Fibroblast of skin of right biceps (primary cell): ENCODE results near the gene UBL3.

Source experiments
- DNase-seq: peaks from one replicate; pipeline ENCODE4 v3.0.0-alpha.2; 2013

Gene UBL3

DNA sequence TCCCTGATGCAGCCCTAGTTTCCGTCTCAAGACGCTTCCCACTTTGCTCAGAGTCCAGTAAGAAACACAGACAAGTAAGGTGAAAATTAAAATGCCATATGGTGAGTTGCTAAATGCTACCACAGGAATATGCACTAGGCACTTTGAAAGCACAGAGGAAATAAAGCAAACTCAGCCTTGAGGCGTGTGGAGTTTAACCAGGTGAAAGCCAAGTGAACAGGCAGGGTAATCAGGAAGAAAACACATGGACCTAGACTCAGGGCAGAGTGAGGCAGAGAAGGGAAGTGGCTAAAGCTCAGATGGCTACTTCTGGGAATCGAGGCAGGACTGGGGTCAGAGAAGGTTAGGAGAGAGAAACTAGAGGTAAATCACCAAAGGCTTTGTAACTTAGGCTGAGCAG lies 5.4 kb upstream of the UBL3 start:
- no peak for DNase-seq

DNA sequence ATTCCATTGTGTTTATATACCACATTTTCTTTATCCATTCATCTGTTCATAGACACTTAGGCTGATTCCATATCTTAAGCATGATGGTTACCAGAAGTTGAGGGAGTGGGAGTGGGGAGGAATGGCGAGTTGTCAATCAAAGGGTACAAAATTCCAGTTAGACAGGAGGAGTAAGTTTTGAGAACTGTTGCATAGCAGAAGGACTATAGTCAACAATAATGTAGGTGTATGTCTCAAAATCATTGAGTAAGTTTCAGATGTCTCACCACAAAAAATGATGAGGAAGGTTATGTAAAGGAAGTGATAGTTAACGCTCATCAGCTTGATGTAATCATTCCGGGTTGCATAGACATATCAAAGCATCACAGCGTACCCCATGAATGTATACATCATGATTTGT lies 4.6 kb upstream of the UBL3 start:
- DNase-seq = no peak

DNA sequence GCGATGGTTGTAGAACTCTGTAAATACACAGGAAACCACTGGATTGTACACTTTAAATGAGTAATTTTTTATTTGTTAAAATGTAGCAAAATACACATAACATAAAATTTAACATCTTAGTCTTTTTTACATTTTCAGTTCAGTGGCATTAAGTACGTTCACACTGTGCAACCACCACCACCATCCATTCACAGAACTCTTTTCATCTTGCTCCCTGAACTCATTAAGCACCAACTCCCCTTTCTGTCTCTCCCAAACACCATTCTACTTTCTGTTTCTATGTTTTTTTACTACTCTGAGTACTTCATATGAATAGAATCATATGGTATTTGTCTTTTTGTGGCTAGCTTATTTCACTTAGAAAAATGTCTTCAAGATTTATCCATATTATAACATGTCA lies 2.7 kb upstream of the UBL3 start:
- DNase-seq = no peak

DNA sequence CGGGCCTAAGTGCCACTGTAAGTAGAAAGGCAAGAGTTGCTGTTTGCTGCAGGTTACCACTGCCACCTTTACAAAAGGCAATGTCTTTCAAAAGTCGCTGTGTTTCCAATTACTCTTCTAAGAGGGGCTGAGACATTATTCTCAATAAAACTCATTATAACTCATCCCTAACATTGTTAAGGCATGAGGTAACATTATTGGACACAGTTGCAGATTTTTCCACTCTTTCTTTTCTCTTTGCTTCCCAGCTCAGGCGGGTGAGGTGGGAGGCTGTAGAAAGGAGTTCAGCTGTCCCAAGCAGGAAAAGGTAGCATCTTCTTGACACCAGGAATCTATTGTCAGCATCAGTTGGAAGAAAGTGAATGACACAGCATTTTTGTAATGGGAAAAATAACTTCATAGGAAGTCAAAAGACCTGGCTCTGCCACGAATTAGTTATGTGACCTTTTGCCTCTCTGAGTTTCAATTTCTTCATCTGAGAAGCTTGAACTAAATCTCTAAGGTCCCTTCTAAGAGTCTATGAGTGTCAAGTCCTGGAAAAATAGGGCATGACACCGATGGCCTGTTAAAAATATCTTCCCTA lies 2.1 kb upstream of the UBL3 start:
- DNase-seq = peak; percentile 63

DNA sequence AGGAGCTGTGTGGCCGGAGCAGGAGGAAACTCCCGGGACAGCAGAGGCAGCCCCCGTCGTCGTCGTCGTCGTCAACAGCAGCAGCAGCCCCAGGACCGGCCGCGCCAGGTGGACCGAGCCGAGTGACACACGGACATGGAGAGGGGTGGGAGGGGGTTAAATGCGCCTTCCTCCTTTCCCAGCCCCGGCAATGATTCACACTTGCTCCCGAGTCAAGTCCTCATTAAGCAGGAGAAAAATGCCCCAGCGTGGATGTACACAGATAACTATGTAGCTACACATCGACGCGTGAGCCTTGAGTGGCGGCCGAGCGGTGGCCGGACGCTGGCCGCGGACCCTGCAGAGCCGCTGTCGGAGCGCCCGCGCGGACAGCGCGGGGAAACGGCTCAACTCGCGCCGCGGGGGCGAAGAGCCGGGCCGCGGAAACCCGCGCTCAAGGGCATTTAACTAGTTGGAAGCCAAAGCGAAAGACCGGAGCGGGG lies 645 bp downstream of the UBL3 start:
- DNase-seq = peak; percentile 82

DNA sequence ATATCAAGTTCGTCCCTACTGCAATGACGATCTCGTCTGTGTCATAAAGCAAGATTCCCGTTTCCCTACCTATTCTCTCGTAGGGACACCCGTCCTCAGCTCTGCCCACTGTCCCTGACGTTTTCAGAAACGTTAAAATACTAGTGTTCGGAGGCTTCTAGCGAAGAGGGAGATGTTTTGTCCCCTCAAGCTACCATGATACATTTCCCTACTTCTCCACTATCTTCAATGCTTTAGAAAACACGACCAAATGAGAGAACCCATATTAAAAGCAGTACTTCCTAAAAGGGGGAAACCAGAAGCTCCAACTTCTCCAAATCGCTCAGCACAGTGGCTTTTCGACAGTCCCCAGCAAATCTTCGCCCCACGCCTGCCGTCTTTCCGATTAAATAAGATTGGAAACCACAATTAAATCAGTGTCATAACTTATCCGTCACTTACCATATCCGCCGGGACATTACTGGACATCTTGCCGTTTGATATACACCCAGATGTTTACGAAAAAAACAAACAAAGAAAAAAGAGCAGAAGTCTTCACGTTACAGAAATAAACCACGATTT lies 1.3 kb downstream of the UBL3 start:
- peak; percentile 35 for DNase-seq

DNA sequence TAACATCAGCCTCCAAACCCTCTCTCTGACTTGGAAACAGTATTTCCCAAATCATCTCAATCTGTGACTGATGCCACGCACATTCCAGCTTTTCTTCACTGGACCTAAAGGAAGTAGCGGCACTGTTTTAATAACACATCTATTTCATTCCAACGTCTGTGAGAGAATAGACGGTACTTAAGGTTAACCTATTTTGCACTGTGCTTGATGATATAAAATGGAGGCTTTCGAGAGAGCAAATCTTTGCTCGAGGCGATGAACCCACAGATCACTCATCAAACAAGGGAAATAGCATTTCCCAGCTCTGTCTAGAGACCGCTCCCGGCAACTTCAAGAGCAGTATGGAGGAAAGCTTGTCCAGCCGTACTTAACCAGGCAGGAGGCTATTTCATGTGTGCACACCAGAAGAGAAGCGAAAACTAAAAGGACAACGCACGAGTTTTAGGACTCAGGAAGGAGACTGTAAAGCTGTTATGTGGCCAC lies 2.9 kb downstream of the UBL3 start:
- peak; percentile 58 for DNase-seq

DNA sequence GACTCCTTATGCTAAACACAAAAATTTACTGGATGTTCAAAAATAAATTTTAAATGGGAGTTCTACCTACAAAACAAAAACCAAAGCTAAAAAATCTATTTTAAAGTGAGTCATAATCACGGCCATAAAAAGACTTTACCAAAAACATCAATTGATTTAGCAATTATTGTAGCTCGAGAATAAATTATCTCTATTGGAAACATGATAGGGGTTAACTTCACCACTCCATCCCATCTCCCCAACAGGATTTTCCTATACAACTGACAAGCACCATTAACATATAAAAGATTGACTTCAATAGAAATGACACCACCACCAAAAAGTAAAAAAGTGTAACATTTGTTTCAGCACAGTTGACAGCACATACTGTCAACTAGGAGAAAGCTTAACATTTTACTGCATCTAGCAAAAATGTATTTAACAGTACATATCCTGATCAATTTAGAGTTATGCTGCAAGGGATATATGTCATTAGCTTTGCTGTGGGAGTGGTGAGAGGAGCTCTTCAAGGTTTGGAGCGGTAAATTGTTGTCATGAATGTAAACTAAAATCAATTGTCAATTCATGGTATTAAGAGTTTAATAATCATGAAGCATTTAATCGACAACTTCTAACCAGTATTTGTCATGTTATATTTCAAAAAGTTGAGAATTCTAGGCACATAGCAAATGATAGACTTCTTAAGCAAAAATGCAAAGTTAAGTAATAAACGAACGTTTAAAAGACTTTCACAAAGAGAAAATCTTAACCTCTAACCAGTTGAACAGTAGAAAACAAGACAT lies 3.8 kb downstream of the UBL3 start:
- no peak for DNase-seq

DNA sequence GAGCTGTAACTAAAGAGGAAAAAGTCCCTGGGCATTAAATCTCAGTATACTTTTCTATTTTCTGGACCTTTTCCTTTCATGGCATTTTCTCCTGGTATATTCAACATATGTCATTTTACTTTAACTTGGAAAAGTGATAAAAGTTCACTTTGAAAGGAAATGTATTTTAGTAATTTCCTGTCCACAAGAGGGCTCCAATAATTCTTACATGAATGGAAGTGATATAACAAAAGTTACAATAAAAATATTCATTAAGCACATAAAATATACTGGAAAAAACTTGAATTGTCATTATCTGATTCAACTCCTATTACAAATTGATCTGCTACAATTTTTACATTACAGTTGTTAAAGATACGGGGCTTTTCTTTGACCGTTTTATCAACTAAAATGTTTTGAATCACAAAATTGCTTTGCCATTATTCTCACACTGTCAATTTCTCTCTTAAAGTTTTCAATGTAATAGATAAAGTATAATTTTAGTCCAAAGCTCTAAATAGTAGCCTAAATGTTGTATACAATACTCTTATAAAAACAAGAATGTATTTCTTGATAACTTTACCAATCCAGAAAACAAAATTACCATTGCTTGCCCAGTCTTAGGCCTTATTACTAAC lies 4.9 kb downstream of the UBL3 start:
- peak; percentile 34 for DNase-seq

DNA sequence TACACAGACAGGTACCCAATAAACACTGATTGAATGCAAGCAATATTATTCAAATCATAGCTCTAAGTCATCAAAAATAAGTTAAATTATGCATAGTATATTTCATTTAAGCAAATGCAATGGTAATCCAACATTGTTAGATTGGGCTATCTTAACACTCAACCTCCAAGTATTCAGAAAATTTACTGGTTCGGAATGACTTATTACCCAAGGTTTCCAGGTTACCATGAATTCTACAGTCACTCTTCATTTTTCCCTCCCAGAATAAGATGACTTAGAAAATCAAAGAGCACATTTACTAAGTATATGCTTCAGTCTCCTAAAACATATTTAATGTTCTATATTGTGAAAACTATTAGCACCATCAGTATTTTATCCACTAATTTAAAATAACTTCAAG lies 6.0 kb downstream of the UBL3 start:
- peak; percentile 62 for DNase-seq

DNA sequence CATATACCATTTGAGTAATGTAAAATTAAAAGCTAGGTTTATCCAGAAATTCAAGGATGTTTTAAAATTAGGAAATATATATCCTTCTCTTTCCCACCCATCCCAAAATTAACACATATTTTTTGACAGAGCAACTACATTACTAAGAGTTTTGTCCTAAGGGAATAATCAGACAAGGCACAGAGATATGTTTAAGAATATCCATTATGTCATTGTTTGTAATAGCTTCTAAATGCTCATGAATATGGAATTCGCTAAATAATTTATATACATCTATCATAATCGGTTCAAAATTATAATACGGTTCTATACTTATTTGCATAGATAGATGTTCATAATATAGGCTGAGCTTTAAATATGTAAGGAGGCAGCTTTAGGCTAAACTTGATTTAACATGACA lies 9.8 kb downstream of the UBL3 start:
- no peak for DNase-seq

DNA sequence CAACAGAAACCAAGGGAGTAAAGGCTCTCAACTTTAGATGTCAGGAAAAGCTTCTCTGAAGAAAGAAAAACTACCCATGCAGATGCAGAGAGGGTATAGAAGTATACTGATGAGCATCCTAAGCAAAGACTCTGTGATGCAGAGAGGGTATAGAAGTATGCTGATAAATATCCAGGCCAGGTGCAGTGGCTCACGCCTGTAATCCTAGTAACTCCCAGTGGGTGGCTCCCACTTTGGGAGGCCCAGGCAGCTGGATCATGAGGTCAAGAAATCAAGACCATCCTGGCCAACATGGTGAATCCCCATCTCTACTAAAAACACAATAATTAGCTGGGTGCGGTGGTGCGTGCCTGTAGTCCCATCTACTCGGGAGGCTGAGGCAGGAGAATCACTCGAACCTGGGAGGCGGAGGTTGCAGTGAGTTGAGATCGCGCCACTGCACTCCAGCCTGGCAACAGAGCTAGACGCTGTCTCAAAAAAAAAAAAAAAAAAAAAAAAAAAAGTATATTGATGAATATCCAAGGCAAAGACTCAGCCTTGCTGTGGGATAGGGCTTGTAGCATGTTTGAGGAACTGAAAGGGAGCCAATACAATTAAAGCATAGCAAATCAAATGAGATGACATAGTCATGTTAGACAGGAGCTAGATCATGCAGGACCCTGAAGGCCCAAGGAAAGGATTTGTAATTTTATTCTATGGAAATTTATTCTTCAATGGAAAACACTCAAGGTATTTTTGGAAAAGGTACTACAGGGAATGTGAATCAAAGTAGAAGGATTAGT lies 14.9 kb downstream of the UBL3 start:
- no peak for DNase-seq

DNA sequence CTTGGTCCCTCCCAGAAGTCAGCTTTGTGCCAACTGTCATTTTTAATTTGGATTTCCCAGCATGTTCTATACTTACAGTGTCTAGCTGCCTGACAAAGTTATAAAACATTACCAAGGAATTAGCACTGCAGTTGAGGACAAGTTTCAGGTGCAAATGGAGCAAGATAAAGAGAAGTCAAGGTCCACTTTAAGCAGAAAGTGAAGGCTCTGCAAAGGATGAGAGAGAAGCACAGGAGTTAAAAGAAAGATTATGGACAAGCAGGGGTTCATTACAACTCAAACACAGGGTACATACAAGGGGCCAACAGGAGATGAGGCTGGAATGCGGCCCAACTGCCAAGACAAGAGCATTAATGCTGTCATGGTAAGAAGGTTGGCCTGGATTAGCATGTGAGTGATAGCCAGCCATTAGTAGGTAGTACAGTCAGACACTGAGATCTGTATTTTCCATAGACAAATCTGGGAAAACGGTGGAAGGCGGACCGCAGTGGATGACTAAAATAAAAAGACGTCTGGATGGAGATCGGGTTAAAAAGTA lies 17.6 kb downstream of the UBL3 start:
- no peak for DNase-seq

DNA sequence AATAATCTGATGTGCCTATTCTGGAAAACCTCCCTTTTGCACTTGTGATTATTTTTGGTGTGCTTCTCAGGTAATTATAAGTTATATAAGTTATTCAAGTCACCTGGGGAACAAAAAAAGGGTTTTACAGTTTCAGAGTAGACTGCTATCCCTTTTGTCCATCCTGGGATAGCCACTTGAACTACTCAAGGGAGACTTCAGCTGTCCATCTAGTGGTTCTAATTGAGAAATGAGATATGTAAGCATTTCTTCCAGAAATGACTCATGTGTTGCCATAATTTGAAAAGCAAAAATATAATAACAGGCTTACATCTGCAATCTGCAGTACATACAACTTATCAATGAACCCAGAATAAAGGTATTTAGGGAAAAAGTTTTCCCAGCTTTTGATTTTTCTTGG lies 20.4 kb downstream of the UBL3 start:
- no peak for DNase-seq

DNA sequence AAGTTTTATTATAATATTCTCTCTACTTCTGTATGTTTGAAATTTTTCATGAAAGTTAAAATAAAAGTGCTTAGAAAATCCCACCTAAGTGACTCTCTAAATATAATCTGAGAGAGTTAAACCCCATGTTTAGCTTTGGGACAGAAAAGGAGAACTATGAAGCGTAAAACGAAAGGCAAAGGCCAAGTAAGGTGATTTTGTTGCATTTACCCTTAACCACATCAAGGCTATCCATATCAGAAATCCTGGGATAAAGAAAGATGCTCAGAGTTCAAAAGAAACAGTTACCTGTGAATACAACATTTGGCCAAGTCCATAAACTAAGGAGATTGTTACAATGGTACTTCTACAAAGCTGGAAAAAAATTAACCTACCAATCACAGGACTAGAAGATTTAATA lies 31.3 kb downstream of the UBL3 start:
- DNase-seq = no peak

DNA sequence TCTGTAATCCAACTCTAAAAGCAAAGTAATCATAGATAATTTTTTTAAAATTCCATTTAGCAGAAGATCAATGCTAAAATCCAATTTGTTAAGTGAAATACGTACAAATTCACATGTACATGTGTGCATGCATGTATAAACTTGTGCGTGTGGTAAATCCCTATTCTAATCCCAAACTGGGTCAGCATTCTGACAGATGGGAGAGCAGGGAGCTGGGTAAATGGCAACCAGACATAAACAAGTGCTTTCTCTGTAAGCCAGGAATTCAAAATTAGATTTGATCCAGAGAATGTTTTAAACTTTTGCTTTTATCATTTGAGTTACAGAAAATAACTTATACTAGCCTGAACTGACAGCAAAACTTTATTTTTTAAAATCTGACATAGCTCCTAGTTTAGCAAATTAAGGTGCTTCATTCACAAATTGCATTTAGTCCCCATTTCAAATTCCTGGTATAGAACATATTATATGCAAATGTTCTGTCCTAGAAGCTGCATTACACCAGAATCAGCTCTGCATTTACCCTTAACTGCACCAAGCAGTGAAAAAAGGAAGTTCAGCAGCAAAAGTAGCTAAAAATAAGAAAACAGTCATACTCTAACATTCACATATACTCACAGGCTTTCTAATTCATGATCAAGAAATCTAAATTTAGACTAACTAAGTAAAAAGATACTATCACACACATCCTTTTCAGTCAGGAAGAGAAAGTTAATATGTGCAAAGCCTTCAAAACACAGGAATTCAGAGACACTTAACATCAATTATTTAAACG lies 32.6 kb downstream of the UBL3 start:
- peak; percentile 37 for DNase-seq

DNA sequence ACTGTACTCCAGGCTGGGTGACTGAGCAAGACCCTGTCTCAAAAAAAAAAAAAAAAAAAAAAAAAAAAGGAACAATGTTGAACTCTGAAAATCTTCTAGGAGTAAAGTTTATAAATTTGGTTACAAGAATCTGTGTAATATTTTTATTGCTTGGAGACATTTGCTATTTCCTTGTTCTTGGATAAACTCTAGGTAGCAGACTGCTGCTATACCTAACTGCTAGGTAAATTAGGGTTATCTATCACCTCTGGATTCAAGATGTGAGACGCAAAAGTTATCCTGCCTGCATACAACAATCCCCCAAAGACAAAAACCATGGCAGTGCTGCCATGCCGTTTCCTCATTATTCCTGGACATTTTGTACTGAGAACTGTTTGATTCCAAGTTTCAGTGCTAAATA lies 33.7 kb downstream of the UBL3 start:
- no peak for DNase-seq

DNA sequence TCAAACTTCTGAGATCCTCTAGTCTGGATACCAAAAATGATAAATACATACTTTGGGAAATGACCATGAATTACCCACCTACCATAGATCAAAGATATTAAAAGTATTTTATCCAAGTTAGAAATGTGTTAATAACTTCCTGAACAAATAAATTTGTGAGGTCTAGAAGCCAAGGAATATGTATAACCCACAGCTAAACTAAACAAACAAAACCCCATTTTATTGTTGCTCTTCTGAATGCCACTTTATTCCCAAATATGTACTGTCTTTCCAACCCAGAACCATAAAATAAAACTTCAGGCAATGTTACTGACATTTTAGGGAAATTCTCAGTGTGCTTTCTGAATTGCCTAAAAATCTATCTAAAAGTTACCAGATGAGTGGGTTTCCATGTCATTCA lies 35.1 kb downstream of the UBL3 start:
- DNase-seq = no peak

DNA sequence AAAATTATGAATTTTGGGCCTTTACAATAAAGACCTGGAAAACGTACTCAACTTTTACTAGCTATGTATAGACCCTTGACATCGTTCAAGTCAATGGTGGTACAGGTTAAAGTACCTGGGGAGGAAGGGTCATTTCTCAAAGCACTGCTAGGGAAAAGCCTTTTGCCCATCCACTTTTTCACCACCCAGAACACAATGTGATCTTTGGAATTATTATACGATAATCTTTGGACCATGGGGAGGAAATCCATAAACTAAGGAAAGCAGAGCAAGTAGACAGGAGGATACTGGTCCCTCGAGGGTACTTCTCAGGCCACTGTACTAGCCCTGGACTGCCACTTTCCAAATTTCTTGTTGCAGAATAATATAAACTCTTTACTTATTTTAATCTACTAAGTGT lies 39.5 kb downstream of the UBL3 start:
- DNase-seq = no peak

DNA sequence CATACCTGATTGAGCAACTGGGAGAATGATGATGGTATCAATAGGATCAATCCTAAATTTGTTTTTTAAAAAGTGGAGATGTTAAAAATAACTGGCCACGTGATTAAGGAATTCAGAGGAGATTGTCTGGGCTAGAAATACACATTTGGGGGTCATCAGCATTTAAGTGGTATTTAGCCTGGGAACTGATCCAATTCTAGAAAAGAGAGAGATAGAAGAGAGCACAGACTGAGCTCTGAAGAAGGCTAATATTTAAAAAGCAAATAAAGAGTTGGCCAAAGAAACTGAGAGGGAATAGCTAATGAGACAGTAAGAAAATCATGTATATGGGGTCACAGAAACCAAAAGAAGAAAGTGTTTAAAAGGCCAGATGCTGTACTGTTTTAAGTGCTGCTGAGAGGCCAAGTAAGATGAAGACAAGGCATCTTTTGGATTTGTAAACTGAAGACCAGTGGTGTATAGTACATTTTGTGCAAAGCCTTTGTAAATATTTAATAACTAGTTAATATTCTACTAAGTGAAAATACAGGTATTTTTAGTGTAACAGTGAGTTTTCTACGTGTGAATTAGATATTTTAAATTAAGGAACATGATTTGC lies 40.2 kb downstream of the UBL3 start:
- DNase-seq = peak; percentile 18

DNA sequence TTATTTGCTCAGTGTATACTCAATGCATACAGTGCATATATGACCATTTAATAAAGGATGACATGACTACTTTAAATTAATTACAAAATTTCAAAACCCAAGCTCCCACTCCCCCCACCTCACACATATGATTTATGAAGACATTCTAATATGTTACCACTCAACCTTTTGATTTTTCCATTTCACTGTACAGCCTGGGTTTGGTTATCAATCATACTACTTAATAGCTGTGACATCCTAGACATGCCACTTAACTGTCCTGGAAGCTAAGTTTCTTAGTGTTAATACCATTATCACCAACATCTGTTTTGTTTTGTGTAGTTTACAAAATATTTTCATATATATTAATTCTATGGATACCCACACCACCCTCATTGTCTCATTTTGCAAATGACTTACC lies 42.2 kb downstream of the UBL3 start:
- DNase-seq = no peak
